GM19099 (cell line): ENCODE data around the gene CCDC137.
A peak's percentile ranks its signal among the peaks of the same experiment; 100 is the strongest.

Experiments
- POLR2A ChIP-seq: IDR thresholded peaks from 3 replicates; pipeline ENCODE4 v1.6.1; 2011; ENCODE audit warnings: low read depth; ENCODE audit not compliant: insufficient read length; ENCODE audit errors: extremely low read depth

Gene CCDC137

DNA sequence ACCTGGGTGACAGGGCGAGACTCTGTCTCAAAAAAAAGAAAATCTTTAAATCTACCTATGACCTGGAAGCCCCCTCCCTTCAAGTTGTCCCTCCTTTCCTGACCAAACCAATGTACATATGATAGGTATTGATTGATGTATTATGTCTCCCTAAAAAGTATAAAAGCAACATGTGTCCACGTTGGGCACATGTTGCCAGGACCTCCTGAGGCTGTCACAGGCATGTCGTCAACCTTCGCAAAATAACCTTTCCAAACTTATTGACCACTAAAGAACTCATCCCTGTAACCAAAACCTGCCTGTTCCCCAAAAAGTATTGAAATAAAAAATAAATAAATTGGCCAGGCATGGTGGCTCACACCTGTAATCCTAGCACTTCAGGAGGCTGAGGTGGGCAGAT is 4.5 kb upstream of the CCDC137 start:
- no peak for TF ChIP-seq POLR2A

DNA sequence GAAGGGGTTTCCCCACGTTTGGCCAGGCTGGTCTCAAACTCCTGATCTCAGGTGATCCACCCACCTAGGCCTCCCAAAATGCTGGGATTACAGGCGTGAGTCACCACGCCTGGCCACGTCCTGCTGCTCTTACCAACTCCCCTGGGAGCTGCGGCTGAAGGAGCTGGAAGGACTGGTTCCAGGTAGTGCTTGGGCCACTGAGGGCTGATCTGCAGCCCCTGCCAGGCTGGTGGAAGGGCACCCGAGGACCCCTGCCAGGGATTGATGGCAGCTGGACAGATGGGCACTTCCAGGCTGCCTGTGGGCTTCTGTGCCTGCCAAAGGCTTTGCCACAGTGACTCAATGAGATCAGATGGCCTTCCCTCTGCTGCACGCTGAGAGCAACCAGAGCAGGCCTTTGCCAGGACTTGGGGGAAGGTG is 2.5 kb upstream of the CCDC137 start:
- TF ChIP-seq POLR2A, result no peak

DNA sequence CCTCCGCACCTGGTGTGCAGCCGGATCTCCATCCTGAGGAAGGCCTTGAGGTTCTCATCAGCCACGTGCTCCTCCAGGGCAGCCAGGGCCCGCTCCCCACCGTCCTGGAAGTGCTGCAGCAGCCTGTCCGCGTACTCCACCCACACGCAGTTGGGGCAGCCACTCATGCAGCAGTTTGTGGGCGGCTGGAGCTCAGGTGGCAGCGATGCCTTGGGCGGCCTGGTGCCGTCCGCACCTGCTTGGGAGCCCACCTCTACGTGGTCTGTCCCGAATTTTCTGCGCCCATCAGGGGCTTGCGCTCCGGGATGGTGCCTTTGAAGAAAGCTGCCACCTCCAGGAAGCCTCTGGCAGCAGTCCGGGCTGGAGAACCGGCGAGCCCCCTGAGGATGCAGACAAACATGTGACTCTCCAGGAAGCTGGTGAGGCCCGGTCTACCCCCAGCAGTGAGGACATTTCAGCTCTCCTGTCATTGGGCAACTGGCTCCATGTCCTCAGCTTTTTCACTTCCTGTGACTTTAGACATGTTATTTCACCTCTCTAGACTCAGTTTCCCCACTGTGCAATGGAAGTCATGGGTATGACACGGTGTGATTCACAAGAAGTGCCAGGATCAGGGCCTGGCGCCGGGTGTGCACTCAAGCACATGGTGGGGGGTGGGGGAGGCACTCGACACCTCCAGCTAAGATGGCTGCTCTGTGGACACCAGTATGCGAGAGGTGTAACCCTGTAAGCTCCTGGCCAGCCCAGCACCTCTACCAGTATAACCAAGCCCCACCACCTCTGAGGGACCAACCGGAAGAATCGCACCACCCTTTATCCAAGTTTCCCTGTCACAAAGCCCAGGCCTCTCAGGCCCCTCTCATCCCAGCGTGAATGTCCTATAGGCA is 1.1 kb upstream of the CCDC137 start:
- TF ChIP-seq POLR2A, result no peak

DNA sequence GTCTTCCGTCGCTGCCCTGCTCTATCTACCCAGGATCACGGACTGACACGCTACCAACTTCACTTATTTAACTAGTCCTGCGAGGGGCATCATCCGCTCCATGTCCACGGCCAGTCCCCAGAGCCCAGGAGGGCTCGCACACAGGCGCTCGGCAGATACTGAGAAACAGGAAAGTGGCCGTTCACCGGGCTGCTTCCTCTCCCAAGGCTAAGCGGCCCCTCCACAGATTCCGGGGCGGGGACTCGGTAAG is 520 bp upstream of the CCDC137 start:
- no peak for TF ChIP-seq POLR2A

DNA sequence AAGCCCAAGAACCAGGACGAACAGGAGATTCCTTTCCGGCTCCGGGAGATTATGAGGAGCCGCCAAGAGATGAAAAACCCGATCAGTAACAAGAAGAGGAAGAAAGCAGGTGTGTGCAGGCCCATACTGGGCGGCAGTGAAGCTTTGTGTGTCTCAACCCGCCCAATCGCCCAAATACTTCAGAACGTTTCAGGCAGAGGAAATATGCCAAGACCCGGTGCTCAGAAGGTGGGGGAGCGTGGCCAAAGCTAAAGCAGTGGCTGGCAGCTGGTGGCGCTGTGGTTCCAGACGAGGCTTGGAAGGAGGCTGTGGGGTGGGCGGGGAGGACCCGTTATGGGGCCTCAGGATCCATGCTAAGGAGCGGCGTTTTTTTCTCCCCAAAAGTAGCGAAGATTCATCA is 1.2 kb downstream of the CCDC137 start:
- no peak for TF ChIP-seq POLR2A

DNA sequence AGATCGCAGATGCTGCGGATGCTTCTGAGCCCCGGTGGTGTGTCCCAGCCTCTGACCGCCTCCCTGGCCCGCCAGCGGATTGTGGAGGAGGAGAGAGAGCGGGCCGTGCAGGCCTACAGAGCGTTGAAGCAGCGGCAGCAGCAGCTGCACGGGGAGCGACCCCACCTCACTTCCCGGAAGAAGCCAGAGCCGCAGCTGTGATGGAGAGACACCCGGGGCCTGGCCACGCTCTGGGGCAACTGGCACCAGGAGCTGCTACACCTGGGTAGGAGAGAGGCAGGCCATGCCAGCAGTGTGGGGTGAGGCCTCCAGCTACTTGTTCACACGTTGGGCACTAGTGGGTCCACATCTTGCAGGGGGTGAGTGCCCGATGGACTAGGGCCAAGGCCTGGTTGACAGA is 6.0 kb downstream of the CCDC137 start:
- TF ChIP-seq POLR2A, result no peak

DNA sequence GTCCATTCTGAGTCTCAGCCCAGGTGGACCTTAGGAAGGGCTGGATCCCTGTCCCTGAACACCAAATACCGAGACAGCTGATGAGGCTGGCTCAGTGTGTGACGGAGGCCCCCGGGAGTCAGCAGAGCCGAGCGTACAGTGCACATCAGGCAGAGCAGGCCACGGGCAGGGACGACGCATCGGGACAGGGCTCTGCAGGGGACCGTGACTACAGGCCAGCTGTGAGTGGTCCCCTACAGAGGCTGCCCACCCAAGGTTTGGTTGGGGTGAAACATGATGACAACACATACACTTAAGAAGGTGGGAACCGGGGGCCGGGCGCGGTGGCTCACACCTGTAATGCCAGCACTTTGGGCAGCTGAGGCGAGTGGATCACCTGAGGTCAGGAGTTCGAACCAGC is 6.4 kb downstream of the CCDC137 start:
- no peak for TF ChIP-seq POLR2A

DNA sequence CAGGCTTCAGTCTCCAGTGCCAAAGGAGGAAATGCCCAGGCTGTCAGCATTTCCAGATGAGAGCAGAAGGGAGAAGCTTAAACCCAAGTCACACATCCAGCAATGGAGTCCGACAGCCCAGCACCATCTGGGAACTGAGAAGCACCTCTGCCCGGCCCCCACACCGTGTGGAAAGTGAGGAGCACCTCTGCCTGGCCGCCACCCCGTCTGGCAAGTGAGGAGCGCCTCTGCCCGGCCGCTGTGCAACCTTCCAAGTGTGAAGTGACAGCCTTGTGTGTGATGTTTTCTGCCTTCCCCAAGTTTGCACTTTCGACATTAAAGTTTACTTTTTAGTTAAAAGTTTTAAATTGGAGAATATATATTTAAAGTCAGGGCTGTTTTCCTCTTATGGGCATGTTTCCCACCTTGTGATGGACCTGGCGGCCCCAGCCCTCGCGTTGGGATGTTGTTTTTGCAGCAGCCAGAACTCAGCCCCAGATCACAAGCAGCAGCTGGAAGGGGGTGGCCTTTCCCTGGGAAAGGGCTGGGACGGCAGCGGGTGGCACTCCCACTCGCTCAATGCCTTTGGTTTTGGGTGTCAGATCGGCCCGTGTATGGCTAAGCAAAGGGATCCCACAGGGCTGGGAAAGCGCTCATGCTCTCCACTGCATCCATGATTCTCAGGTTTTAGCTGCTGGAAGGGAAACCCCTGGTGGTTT is 7.2 kb downstream of the CCDC137 start:
- TF ChIP-seq POLR2A, result no peak

DNA sequence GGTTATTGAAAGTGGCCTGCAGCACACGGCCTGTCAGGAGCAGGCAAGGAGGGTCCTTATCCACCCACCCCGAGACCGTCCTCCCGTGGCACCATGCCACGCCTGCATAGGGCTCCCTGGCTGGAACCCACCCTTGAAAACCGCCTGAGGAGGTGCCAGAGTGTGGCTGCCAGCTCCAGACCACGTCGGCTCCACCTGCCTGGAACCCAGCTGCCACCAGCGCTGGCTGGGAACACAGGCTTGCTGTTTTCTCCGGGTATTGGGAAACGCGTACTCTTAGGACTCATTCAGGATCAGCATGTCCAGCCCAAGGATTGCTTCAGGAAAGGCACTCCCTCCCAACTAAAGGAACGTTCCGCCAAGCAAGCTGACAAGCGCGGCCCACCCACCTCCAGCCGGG is 10.4 kb downstream of the CCDC137 start:
- TF ChIP-seq POLR2A, result no peak

DNA sequence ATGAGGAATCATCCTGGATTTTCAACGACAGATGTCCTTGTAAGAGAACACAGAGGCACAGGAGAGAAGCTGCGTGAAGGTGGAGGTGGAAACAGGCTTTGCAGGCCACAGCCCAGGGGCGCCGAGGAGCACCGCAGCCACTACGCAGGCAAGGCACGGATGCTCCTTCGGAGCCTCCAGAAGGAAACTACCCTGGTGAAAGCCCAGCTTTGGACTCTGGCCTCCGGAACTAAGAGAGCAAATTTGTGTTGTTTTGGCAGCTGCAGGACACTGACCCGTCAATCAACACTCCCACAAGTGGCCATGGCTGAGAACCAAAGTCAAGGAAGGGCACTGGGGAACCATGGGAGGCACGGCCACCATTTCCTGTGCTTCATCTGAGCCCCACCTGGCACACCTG is 13.6 kb downstream of the CCDC137 start:
- no peak for TF ChIP-seq POLR2A

DNA sequence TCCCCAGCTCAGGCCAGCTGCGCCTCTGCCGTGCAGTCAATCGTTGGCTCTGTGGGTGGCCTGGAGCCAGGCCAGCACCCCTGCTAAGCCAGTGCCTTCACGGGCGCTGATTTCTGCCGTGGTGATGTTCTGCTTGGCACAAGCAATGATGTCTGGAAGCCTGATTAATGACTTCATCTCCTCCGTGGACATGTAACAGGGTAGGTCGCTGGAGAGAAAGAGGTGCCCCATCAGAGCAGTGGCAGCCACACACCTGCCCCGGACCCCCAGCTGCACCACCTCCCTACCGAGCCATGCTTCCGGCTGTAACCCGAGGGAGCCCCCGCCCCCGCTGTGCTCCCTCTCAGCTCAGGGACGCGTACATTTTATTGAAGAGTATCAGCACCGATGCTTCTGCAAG is 15.1 kb downstream of the CCDC137 start:
- TF ChIP-seq POLR2A, result no peak

DNA sequence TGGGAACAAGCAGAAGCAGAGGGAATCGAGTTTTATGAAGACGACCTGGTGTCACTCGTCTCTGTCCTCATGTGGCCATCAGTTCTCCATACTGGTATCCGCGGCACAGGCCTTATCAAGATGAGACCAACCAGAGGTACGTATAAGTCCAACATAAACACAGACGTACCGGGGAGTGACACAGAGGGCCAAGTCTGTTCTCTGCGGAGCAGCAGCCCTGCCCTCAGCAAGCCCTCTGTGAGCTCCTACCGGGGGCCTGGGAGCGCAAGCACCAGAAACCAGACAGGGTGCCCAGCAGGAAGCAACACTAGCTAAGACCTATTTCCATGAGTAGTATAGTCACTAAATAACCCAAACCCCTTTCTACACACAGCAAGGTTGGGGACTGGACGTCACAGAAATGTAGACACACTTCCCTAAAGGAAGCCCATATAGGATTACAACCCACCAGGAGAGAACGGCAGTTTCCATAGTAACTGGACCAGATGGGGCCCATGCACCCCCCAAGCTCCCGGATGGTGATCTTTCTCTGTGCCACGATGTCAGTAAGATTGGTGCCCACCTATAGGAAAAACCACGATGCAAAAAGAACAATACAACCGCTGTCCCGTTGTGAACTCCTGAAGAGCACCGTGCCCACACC is 16.1 kb downstream of the CCDC137 start:
- TF ChIP-seq POLR2A, result no peak

DNA sequence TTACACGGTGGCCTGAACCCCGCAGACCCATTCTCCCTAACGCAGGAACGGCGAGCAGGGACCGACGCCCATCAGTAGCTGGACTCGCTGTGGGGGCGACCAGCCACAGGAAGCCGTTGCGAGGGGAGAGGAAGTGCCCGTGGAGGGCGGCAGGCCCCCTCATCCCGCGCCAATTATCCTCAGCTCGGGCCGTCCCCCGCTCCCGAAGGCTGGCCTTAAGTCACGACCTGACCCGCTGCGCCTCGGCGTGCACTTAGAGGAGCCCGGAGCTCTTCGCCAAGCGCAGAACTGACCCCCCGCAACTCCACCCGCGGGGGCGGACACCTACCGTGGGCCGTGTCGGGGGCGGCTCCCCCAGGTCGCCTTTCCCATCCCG is 16.7 kb downstream of the CCDC137 start:
- no peak for TF ChIP-seq POLR2A

DNA sequence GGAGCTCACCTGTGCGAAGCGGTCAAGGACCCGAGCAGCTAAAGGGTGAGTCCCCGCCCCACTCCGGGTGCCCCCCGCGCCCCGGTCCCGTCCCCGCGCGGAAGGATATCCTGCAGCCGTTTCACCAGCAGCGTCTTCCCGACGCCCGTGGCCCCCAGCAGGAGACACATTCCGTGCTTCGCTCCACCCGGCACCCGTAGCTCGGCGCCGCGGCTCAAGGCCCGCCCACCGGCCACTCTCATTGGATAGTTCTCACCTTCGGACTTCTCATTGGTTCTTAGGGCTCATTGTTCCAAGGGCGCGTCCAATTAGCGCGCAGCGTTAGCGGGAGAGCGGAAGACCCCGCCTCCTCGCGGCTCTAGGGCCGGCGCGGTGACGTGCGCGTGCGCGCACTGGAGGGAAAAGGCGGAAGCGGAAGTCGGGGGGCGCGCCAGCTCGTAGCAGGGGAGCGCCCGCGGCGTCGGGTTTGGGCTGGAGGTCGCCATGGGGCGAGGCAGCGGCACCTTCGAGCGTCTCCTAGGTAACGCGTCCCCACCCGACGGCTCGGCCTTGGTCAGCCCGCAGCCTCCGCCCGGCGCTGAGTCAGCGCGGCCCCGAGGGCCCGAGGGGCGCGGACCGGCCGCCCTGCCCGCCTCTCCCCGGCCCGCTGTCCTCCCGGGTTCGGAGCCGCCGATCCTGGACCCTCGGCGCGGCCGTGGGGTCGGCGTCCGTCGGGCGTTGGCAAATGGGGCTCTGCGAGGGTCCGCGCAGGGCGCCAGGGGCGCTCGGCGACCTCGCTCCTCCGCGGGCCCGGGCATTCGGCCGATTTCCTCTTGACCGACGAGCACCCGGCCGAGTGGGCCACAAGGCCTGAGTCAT is 17.3 kb downstream of the CCDC137 start, which contains the start of the genes ARL16 and HGS:
TSS of gene ARL16 (minus strand) at position 214 of the 858 bp plus-strand sequence. CDS start at position 170, 44 bp downstream.
TSS of gene HGS (plus strand) at position 428 of the 858 bp plus-strand sequence. CDS start at position 484, 56 bp downstream.
- TF ChIP-seq POLR2A, result peak; percentile 79

DNA sequence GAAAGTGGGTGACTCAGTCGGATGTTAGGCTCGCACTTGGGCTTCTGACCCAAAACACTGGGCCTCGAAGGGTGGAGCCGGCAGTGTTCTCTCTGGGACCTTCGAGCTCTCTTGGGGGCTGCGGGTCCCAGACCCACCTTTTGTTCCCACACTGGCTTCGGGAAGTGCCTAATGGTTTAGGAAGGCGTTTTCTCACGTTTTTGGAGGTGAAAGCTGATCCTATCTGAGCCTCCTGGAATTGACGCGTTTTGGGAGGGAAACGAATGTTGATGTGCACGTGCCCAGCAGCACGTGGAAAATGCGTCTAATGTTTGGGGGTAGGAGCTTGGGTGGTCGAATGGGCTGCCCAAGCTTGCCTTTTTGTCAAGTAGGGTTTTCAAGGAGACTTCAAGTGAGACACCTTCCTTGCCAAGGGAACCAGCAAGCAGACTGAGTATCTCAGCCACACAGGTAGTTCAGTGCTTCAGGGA is 17.9 kb downstream of the CCDC137 start:
- TF ChIP-seq POLR2A, result no peak
